ENCODE results near the gene PI4K2A.

DNA sequence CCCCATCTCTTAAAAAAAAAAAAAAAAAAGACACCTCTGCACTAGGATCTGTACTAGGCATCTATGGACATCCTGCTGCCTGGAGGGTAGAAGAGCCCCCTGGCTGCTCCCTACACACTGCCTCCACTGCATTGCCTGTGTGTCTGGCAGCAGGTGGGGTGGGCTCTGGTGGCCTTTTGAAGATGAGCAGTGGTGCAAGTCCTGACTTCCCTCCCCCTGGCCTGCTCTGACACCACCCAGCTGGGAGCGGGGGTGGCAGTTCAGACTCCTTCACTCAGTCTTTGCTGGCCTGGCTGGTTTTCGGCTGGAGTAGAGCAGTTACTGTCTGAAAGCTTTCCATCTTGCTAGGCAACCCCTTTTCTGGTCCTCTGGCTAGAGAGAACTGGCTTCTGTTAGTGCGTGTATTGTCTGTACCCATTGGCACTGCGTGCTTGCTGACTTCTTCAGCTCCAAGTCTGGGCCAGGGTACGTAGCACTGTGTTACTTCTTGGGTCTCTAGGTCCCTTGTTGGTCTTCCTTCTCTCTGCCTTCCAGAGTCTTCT, 33.3 kb upstream of the PI4K2A start:
- TF ChIP-seq ARNTL (CRISPR knock-in tag; IDR thresholded peaks at IDR 0.05; ENCODE audit: borderline replicate concordance, low read depth) (no peak), GLIS3 (CRISPR knock-in tag; IDR thresholded peaks at IDR 0.05) (no peak)
- TF ChIP-seq, protein P1, sequence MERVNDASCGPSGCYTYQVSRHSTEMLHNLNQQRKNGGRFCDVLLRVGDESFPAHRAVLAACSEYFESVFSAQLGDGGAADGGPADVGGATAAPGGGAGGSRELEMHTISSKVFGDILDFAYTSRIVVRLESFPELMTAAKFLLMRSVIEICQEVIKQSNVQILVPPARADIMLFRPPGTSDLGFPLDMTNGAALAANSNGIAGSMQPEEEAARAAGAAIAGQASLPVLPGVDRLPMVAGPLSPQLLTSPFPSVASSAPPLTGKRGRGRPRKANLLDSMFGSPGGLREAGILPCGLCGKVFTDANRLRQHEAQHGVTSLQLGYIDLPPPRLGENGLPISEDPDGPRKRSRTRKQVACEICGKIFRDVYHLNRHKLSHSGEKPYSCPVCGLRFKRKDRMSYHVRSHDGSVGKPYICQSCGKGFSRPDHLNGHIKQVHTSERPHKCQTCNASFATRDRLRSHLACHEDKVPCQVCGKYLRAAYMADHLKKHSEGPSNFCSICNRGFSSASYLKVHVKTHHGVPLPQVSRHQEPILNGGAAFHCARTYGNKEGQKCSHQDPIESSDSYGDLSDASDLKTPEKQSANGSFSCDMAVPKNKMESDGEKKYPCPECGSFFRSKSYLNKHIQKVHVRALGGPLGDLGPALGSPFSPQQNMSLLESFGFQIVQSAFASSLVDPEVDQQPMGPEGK (CRISPR knock-in tag; IDR thresholded peaks at IDR 0.05; ENCODE audit: borderline replicate concordance) = no peak
